Endothelial cell (in vitro differentiated cells): ENCODE results near the gene STX16. TPM values are rescaled to one million over a fixed set of nuclear protein-coding genes. Genes with fewer than 3 reads are reported as not detected.
"Not testable (repeated sequence)": the region's sequence is repeated elsewhere in the genome, so short reads cannot be mapped to it uniquely, and the experiment has no call there.

Source experiments
- DNase-seq: peaks from one replicate; pipeline ENCODE4 v3.0.0; 2021; ENCODE audit warnings: low spot score
- H3K27ac Mint-ChIP-seq: one replicate; pipeline ENCODE4 v1.8.0; 2021; ENCODE audit warnings: mixed read lengths, inconsistent platforms; ENCODE audit not compliant: unreplicated experiment
- H3K27me3 Mint-ChIP-seq: one replicate; pipeline ENCODE4 v1.8.0; 2021; ENCODE audit warnings: mild to moderate bottlenecking, moderate library complexity, mixed read lengths, inconsistent platforms; ENCODE audit not compliant: unreplicated experiment
- H3K36me3 Mint-ChIP-seq: one replicate; pipeline ENCODE4 v1.8.0; 2021; ENCODE audit warnings: mild to moderate bottlenecking, low read depth, mixed read lengths, inconsistent platforms; ENCODE audit not compliant: unreplicated experiment
- H3K4me1 Mint-ChIP-seq: one replicate; pipeline ENCODE4 v1.8.0; 2021; ENCODE audit warnings: mild to moderate bottlenecking, mixed read lengths, inconsistent platforms; ENCODE audit not compliant: unreplicated experiment
- H3K4me3 Mint-ChIP-seq: one replicate; pipeline ENCODE4 v1.8.0; 2021; ENCODE audit warnings: mild to moderate bottlenecking, mixed read lengths, inconsistent platforms; ENCODE audit not compliant: unreplicated experiment
- H3K9me3 Mint-ChIP-seq: one replicate; pipeline ENCODE4 v1.8.0; 2021; ENCODE audit warnings: mixed read lengths, inconsistent platforms; ENCODE audit not compliant: unreplicated experiment
- CTCF ChIP-seq: fragments of 200-600 bp; sonication (generic); IDR thresholded peaks from one replicate; pipeline ENCODE4 v1.5.0; 2021; ENCODE audit warnings: antibody characterized with exemption; ENCODE audit not compliant: unreplicated experiment
- total RNA-seq: library from RNA; stranded (reverse); fragmentation: NEBNext Ultra II Directional; extraction: Animal tissue kit (Norgen Biotek cat#: 25700); gene quantifications from one replicate; pipeline ENCODE4 v1.2.1, GENCODE V29; 2021; ENCODE audit not compliant: unreplicated experiment

STX16 gene
- total RNA-seq, 1 donor from 2014 or later = 77.9 TPM

DNA sequence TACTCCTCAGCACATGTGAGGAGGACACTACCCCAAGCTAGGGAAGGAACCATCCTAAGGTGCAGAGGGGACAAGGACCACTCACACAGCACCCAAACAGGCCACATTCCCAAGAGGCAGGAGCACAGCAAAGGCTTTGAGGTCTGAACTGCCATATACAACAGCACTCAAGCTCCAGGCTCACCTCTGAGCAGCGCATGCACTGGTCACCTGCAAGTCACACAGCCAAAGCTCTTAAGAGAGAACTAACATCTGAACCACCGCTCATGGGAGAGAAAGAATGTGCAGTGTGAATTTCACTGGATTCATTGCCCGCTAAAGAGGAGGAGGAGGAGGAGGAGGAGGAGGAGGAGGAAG lies 72.5 kb downstream of the STX16 start:
- no peak for TF ChIP-seq CTCF
- no peak overlapping the region for H3K27ac Mint-ChIP-seq
- no peak for DNase-seq
- peaks cover 10% of the 10 kb centered on the region for H3K27me3 Mint-ChIP-seq
- peaks cover 3% of the 10 kb centered on the region for H3K4me1 Mint-ChIP-seq
- no peaks in the 10 kb centered on the region for H3K36me3 Mint-ChIP-seq
- no peaks in the 10 kb centered on the region for H3K9me3 Mint-ChIP-seq
- no peak overlapping the region for H3K4me3 Mint-ChIP-seq

GRCh38 chr20:58726156-58726555 lies 75.1 kb downstream of the STX16 start:
- not testable (repeated sequence) for H3K36me3 Mint-ChIP-seq, H3K27me3 Mint-ChIP-seq, H3K4me3 Mint-ChIP-seq, DNase-seq, H3K27ac Mint-ChIP-seq, H3K9me3 Mint-ChIP-seq, H3K4me1 Mint-ChIP-seq

Other genes starting within 250 kb of the STX16 start
- gene APCDD1L, start 135.9 kb upstream of the STX16 start, total RNA-seq = not detected
- gene NPEPL1, start 41.5 kb downstream of the STX16 start, total RNA-seq = 37.6 TPM
- gene GNAS-AS1, start 199.6 kb downstream of the STX16 start, total RNA-seq = 4.9 TPM
- gene GNAS, start 201.4 kb downstream of the STX16 start, total RNA-seq = 1,989 TPM